Embryonic facial prominence (tissue), 1 donor: ENCODE results near the gene TBX10.
"Not testable (repeated sequence)": the region's sequence is repeated elsewhere in the genome, so short reads cannot be mapped to it uniquely, and the experiment has no call there.

Experiments
- DNase-seq: peaks from one replicate; pipeline ENCODE4 v3.0.0-alpha.2; 2016; ENCODE audit errors: extremely low spot score

Gene TBX10

DNA sequence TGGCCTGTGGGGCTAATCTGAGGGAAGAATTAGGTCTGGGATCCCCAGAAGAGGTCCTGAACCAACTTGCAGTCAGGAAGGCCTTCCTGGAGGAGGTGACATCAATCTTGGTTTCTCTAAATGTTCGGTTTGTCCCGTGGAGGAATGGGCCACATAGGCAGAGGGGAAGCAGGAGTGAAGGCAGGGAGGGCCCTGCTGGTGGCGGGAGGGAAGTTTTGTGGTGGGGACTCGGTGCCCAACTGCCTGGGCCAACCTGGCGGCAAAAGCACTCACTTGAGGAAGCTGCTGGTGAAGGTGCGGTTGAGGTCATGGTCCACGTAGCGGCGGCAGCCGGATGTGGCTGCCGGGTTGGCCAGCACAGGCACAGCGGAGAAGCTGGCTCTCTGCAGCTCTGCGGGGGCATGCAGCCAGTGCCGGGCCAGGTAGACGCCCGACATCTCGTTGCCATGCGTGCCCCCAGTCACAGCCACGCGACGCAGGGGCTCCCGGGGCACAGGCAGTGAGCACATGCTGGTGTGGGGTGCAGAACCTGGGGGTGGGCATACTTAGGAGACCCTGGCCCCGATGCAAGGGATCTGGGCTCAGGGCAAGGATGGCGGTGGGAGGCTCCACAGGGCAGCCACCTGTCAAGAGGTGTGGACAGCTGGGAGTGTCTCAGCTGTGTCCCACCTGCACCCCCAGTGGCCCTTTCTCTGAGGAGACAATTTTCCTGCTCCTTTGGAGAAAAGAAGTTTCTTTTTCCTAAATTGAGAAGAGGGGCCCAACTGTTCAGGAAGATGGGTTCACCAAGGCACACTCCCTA lies 7.2 kb upstream of the TBX10 start:
- no peak for DNase-seq

DNA sequence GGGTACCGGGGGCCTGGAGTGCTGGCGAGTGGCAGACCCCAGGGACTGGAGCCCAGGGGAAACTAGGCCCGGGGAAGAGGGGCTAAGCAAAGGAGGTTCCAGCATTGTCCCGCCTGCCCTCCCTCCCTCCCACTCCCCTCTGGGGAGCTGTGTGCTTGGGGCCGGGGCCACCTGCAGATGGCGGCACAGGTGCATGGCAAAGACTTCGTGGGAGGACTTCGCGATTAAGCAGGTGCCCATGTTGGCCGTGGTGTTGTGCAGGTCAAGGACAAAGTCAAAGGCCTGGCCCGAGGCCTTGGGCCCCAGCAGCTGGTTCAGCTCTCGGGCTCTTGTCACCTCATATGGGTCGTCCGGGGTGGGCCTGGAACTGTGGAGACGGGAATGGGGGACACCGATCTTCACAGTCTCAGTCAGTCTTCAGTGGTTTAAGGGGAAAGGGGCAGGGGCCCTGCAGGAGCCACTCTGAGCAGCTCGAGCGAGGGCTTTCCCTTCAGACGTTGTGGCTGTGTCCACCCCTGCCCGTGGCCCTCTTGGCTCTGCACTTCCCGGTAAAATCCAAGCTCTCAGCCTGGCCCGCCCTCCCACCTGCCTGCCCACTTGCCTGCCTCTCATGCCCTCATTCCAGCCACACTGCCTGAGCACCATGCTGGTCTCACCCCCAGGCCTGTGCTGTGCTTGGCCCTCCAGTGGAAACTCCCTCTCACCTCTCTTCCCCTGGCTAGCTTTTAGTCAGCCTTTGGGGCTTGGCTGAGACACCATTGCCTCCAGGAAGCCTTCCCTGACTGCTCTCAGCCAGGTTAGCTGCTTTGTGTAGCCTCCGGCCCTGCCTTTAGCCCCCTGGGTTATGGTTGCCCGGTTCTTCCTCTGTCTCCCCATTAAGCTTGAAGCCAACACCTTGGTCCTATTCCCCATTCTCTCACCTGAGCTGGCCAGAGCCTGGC lies 6.2 kb upstream of the TBX10 start:
- DNase-seq, result no peak

DNA sequence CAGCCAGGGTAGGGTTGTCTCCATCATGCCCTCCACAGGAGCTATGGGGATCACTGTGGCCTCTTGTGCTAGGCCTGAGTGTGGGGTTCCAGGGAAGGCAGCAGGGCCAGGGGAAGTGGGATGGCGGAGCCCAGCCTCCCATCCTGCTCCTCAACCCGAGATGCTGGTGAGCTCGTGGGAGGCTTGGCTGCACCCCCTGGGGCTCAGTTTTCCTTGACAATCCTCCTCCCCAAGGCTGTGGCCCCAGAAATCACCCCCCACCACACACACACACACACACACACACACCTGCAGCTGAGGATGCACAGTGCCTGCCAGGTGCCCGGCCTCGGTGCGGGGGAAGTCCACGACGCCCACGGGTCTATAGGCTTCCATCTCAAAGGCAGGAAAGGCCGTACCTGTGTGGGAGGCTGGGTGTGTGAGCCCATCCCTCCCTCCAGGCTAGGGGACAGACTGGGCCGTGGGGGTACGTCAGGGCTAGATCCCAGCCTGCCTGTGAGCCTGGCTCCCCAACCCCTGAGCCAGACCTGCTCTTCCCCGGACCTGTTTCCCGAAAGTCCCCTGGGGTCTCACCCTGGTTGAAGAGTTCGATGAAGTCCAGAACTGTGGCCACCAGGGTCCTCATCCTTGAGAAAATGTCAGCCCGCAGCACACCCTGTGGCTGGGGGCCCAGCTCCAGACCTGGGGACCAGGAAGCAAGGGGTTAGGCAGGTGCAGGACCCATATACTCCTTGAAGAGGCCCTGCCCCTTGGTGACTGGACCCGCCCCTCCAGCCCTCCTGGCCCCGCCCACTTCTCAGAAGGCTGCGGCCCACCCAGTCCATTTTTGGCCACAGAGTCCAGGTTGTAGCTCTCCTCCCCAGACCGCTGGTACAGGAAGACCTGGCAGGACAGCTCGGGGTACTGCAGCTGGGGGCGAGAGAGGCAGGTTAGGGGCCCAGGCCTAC lies 5.2 kb upstream of the TBX10 start:
- DNase-seq, result no peak

DNA sequence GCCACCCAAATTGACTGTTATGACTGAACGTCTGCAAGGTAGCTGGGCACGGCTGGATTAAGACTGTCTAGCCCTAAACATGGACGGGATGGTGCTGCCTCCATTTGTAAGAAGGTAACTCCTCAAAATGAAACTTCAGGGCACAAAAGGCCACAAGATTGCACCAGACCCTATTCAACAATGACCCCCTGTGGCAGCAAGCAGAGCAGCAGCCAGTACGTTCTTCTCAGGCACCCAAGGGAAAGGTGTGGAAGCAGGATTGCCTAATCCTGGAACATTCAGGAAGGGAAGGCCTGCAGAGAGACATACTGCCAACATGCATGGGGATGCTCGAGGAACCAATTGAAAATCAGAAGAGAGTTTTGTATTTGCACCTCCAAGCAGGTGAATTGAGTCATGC lies 4.5 kb upstream of the TBX10 start:
- DNase-seq, result no peak

DNA sequence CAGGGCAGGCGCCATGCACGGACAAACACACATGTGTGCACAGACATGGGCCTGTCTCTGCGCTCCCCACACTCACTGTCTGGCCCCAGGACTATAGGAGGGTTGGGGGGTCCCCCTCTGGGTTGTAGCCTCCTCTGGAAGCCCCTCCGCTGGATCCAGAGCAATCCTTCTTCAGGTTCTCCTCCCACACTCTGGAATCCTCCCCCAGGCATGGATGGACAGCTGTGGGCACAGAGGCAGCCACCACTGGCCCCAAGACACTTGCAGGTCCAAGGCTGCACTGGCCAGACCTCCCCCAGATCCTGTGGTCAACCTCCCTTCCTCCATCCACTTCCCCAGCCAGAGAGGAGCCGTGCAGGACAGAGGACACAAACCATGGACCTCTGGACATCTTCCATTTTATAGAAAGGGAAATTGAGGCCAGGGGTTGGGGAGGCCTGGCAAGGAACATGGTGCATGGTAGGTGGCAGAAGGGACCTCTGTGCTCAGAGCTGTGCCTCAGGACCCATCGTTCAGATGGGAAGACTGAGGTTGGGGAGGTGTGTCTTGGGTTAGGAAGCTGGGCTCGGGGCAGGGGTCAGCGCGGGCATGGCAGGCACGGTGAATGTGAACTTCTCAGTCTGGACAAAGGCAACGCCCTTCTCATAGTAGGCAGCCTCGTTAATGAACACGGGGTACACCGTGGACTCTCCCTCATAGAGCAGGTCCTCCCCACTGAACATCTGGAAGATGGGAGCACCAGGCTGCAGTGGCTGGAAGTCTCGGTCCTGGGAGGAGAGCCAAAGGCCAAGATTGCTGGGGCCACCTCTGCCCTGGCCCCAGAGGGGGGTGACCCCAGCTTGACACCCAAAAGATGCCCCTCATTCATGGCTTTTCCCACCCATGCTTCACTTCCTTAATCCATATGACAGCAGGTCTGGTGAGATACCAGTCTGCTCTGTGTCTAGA lies 2.9 kb upstream of the TBX10 start:
- no peak for DNase-seq

DNA sequence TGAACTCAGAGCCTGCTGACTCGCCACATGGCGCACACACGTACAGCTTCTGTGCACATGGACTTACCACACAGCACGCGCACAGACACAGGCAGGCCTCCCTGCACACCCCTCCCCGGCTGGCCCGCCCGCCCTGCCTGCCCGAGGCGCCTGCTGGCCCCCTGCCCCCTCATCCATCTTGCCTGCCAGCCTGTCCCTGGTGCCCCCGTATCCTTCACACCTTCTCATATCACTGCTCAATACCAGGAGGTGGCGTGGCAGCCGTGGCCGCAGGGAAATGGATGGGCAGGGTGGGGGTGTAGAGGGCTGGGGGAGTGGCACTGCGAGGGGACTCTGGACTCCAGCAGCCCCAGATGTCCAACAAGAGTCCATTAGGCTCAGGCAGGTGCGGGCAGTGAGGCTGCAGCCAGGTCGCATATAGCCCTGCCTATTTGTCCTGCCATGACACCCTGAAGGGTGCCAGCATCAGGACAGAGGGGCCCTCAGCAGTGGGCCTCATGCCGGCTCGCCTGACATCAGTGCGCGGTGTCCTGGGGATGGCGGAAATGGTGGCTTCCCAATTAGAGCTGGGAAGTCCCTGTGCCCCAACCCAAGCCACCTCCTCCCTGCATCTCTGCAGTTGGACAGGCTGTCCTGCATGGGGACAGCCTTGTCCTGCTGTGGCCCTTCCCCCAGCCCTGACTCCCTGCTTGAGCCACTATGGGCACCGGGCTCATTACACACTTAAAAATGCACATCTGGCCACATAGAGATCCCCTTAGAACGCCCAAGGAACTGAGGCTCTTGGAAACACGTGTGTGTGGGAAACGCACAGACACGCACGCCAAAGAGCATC lies 2.0 kb upstream of the TBX10 start:
- no peak for DNase-seq

DNA sequence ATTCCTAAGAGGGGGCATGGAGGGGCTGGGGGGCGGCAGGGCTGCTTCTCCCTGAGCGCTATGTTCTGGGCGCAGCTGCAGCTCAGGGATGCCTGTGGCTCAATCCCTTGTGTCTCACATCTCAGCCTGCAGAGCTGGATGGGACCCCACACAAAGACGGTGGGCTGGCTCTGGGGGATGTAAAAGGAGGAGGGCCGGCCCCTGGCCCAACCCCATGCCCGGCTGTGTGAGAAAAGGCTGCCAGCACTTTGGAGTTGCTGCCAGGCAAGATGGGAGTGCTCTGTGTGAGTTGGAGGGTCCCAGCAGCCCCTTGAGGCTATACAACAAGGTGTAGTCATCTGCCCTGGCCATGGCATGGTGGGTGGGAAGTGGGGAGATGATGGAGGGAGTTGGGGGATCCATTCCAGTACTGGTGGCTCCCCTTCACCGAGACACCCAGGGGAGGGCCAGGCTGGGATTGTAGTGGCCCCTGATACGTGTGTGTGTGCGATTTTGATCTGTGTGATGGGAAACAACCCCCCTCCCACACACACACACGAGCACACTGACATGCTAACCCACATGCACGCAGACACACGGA lies 1.3 kb upstream of the TBX10 start:
- DNase-seq, result no peak

DNA sequence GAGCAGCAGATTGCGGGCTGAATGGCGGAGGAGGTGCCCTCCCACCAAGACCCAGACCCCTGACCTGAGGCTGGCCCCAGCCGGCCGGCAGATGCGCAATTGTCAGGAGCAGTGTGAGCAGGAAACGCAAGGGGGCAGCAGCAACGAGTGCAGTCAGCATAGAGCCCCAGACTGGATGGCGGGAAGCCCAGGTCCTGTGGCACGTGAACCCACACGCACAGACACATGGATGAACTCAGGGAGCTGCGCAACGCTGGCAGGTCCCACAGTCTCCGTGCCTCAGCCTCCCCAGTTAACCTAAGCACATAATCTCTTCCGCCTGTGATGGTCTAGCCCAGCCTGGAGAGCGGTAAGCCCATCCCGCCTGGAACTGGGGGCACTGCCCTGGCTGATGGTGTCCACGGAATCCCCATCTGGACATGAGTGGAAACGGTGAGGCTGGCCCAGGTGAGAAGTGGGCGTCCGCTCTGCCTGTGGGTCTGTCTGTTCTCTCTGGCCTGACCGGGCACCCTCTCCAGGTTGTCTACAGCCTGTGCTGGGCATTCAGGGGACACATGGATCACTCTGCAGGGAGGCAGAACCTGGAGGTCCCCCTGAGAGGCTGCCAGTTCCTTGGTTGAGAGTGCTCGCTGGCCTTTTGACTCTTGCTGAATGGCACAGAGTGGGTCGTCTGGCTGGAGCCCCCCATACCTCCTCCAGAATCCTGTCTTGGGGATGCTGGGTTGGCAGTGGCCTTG lies 626 bp upstream of the TBX10 start:
- DNase-seq, result no peak

DNA sequence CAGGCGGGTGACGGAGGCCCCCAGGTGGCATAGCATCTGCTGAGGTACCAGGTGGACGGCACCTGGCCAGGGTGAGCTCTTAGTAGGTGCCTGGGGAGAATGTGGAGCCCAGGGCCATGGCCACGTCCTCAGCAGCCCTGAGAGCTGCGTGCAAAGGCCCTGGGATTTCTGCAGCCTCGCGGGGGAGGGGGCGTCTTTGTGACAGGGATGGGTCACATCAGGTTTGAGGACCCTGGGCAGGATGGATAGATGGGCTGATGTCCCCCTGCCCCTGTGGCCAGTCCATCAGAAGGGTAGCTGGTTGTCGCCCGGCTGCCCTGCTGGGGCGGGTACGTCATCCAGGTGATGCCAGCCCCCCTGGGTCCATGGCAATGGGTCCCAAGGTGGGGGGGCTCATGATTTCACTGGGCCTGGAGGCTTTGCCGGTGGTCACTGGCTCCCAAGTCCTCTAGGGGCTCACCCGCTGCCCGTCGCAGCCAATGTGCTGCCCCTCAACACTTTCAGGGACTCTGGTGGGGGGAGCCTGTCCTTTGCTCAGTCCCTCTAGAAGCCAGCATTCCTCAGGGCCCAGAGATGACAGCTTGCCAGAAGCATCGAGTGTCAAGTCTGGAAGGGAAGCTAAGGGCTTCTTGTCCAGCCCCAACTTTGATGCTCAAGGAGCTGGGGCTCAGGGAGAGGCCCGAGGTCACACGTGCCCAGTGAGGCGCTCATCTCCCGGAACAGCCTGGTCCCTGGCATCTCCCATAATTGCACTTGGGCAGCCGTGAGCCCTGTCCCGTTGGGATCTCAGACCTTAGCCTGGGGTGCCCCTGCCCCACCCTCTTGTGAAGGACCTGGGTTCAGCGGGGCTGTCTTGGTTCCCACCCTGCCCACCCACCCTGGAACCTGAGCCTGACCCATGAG lies 777 bp downstream of the TBX10 start:
- no peak for DNase-seq

DNA sequence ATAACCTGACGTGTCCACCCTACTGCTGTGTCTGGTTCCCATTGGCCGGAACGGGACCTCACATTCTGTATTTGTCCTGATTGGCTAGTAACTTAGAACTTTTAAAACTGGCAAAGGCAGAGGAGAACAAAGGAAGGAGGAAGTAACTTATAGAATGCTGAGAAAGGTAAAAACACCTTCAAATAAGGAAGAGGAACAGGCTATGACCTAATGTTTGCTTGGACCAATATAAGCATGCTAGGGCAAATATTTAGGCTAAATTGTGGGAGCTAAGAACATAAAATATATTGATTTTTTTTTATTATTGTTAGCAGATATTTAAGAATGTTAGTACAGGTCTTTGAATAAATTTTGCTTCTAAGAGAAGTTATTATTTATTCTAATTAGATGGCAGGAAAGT lies 2.1 kb downstream of the TBX10 start:
- DNase-seq, result not testable (repeated sequence)

DNA sequence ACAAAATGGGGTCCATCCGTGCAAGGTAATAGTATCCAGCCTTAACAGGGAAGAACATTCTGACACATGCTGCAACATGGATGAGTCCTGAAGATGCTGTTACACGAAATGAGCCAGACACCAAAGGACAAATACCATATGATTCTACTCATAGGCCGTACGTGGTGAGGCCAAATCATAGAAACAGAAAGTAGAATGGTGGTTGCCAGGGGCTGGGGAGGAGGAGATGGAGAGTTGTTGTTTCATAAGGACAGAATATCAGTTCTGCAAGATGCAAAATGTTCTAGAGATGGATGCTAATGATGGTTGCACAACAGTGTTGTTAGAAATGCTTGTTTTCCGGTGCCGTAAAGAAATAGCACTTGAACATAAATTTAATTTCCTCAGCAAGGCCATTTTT lies 2.6 kb downstream of the TBX10 start:
- DNase-seq, result no peak

DNA sequence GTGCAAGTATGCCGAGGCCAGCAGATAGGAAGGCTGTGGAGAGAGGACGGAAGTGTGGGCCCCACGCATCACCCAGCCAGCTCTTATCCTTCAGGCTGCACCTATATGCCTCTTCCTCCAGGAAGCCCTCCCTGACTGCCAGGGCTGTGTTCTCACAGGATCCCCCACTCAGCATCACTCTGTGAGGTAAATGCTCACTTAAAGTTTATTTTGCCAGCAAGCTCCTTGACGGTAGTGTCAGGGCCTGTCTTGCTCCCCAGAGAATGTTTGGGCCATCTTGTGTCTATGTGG lies 4.4 kb downstream of the TBX10 start:
- no peak for DNase-seq

DNA sequence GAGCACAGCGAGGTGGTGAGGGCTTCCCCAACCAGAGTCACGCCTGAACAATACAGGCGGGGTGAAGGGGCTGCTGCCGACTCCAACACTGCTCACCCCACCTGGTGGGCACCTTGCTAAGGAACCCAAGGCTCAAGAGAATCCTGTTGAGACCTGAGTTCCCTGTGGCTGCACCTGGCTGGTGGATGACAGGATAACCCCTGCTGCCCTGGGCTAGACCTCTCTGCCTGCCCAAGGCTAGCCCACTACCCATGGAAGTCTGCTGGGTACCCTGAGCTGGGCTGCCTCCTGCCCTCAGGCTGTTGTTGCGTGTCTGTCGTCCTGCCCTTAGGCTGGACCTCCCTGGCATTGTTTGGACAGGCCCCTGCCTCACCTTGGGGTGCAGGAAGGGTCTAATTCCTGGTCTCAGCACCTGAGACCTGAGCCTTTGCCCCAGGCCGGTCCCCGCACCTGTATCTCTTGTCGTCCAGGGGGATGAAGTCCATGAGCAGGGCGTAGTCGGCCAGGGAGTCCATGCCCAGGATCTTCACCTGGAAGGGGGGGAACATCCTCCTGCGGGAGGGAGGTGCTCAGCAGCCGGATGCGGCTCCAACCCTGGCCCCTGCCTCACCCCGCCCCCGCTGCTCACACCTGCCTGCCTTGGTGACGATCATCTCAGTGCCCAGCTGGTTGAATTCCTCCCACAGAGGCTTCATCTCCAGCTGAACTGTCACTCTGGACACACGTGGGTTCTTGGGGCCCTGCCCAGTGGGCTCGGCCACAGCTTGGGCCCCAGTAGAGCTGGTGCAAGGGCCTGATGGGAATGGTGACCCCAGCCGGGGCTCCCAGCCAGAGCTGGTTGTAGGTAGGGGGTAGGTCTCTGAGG lies 5.0 kb downstream of the TBX10 start:
- no peak for DNase-seq

DNA sequence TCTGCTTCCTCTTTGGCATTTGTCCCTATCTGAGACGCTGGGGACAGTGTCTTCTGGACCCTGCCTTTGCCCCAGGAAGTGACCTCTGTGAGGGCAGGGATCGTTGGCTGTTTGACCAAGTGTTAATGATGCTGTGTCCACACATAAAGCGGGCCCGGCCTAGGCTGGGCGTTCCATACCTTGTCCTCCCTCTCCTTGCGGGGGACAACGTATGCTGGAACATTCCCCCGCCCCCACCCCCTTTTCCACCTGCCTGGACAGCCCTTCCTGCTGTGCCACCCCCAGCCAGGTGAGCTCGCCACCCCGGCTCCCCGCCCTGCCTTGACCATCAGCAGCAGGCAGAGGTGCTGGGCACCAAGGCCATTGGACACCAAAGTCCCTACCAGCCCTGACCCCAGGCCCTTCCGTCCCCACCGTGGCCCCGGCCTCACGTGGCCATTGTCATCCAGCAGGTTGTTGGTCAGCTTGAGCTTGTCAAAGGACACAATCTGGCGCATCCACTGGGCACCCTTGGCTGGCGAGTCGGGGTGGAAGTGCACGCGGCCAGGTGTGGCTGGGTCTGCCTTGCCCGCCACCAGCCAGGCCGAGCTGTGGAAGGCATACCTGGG lies 5.7 kb downstream of the TBX10 start:
- DNase-seq, result no peak

DNA sequence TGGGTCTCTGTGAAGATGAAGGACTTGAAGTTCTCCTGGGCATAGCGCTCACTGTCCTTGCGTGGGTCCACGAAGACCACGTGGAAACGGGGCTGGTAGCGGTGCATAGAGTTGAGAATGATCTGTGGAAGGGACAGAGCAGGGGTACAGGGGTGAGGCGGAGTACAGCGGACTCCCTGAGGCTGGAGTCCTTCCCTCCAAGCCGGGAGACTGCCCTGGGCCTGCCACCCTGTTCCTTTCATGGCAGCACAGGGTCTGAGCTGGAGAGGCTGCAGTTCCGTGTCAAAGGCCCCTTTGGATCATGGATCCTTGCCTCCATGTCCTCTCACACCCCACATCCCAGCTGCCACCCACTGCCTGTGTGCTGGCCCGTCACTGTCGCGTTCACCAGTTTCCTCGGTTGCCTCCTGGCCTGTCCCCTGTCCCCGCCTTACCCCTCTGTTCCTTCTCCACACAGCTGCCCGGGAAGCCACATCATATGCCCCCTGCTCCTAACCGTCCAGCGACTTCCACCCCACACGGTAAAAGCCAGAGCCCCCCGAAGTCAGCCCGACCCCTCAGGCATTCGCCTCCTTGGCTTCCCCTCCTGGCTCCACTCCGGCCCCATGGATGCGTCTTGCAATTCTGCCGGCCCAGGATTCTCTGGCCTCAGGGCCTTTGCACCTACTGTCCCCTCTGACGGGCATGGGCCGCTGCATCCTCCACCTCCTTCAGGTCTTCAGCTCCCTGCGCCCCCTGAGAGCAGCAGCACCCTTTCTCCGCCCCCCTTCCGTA lies 6.4 kb downstream of the TBX10 start:
- no peak for DNase-seq
